Right lobe of liver (tissue), 4 donors: ENCODE data around the gene PCDH15.

Experiments used
- POLR2A ChIP-seq: fragments of 450-650 bp; IDR thresholded peaks from one replicate; pipeline ENCODE4 v1.6.1; 2017; ENCODE audit warnings: antibody characterized with exemption, mild to moderate bottlenecking
- TF ChIP-seq, protein P1 (sequence below), 4 donors: fragments of 200-600 bp in 3 of 4; fragments of 450-650 bp in 1 of 4; IDR thresholded peaks; one replicate each; pipeline versions ENCODE4 v1.5.1 to v1.8.0; 2016 to 2022; ENCODE audit warnings: antibody characterized with exemption in 4 of 4, mild to moderate bottlenecking in 2 of 4
- donor health status: DM: no; HTN: no; CAD: no.
- donor health status: DM: no; HTN: no; CAD: no.
- donor health status: DM: no; HTN: yes; CAD: no.

DNA sequence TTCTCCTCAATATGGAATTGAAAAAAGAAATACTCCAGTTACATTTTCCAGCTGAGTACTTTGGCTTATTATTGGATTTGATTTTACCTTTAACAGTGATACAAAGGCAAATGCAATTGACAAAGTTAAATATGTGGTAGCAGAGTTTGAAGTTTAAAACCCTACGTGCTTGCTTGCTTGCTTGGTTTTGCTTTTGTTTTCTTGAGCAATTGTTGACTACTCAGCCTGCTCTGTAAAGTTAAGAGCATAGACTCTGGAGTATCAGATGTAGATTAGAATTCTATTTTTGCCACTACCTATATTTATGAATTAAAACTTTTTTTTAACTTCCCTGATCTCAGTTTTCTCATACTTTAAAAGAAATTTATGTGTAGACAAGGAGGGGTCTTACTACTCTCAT, 51.4 kb downstream of the PCDH15 start:
- TF ChIP-seq, protein P1, sequence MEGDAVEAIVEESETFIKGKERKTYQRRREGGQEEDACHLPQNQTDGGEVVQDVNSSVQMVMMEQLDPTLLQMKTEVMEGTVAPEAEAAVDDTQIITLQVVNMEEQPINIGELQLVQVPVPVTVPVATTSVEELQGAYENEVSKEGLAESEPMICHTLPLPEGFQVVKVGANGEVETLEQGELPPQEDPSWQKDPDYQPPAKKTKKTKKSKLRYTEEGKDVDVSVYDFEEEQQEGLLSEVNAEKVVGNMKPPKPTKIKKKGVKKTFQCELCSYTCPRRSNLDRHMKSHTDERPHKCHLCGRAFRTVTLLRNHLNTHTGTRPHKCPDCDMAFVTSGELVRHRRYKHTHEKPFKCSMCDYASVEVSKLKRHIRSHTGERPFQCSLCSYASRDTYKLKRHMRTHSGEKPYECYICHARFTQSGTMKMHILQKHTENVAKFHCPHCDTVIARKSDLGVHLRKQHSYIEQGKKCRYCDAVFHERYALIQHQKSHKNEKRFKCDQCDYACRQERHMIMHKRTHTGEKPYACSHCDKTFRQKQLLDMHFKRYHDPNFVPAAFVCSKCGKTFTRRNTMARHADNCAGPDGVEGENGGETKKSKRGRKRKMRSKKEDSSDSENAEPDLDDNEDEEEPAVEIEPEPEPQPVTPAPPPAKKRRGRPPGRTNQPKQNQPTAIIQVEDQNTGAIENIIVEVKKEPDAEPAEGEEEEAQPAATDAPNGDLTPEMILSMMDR (IDR thresholded peaks at IDR 0.05), result no peak
- TF ChIP-seq POLR2A, result no peak
